ENCODE data around the gene SLC35A5. TPM values are rescaled to one million over a fixed set of nuclear protein-coding genes. Genes with fewer than 3 reads are reported as not detected.

Gene SLC35A5
- total and polyA plus RNA-seq, 3 donors from 2014 or later = 51.4 to 64.2 (median 54.9) TPM

DNA sequence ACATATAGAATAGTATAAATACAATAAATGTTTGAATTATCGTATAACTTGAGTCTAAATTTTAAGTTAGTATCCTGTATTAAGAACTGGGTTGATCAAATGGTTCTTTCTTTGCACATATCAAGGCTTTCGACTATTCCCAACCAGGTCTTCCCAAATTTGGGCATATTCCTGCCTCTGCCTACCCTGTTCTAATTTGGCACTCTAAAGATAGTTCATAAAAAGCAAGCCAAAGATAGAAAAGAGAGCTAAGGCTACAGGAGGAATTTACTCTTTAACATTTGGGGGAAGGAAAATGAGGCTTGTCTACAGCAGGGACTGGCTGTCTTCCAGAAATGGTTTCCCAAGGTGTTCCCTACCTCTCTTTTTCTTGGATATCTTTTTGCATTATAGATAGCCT, 36.1 kb downstream of the SLC35A5 start:
- DNase-seq = no peak
- TF ChIP-seq POLR2A (IDR thresholded peaks at IDR 0.05) = no peak
- TF ChIP-seq, protein P1, sequence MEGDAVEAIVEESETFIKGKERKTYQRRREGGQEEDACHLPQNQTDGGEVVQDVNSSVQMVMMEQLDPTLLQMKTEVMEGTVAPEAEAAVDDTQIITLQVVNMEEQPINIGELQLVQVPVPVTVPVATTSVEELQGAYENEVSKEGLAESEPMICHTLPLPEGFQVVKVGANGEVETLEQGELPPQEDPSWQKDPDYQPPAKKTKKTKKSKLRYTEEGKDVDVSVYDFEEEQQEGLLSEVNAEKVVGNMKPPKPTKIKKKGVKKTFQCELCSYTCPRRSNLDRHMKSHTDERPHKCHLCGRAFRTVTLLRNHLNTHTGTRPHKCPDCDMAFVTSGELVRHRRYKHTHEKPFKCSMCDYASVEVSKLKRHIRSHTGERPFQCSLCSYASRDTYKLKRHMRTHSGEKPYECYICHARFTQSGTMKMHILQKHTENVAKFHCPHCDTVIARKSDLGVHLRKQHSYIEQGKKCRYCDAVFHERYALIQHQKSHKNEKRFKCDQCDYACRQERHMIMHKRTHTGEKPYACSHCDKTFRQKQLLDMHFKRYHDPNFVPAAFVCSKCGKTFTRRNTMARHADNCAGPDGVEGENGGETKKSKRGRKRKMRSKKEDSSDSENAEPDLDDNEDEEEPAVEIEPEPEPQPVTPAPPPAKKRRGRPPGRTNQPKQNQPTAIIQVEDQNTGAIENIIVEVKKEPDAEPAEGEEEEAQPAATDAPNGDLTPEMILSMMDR (IDR thresholded peaks at IDR 0.05) = no peak
- Histone ChIP-seq H3K27ac (no peak overlapping the region), H3K27me3 (no peaks in the 10 kb centered on the region), H3K4me1 (peaks cover 4% of the 10 kb centered on the region), H3K36me3 (ENCODE audit: low read depth, missing control alignments) (no peaks in the 10 kb centered on the region), H3K4me3 (no peak overlapping the region), H3K9me3 (no peaks in the 10 kb centered on the region)
- WGBS, 2 donors = 92 to 96% methylated on average over 2 of the region's 2 CpGs
- intact Hi-C loops (cut with DNase I; ENCODE audit: low total_unique reads) = no loop called here

DNA sequence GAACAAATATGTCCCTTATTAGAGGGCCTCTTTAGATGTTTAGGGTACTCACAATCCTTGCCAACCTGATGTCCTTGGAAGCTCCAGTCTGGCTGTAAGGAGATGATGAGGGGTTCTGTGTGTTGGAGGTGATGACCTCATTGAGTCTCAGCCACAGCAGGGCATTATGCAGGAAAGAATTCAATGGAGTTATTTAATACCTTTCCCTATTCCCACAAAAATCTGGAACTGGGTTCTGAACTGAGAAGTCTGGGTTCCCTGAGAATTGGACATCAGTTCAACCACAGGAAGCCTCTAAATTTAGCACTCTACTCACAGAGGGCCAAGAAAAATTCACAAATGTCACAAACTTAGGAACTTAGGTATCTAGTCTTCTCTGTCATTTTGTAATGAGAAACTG, 36.9 kb downstream of the SLC35A5 start:
- no peak overlapping the region for H3K4me3 ChIP-seq

DNA sequence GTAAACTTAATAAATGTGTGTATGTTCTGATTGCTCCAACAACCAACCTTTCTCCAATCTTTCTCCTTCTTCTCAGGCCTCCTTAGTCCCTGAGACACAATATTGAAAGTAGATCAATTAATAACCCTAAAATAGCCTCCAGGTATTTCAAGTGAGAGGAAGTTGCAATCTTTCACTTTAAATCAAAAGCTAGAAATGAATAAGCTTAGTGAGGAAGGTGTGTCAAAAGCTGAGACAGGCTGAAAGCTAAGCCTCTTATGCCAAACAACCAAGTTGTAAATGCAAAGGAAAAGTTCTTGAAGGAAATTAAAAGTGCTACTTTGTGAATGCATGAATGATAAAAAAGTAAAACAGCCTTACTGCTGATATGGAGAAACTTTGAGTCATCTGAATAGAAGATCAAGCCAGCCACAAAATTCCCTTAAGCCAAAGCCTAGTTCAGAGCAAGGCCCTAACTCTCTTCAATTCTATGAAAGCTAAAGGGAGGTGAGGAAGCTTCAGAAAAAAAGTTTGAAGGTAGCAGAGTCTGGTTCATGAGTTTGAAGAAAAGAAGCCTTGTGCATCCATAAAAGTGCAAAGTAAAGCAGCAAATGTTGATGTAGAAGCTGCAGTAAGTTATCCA, 40.5 kb downstream of the SLC35A5 start:
- TF ChIP-seq, protein P1 (IDR thresholded peaks at IDR 0.05) = no peak
- no peak for TF ChIP-seq POLR2A (IDR thresholded peaks at IDR 0.05)
- H3K27me3 ChIP-seq = no peaks in the 10 kb centered on the region
- no peak overlapping the region for H3K27ac ChIP-seq
- H3K4me1 ChIP-seq = peaks cover 4% of the 10 kb centered on the region
- H3K9me3 ChIP-seq = no peaks in the 10 kb centered on the region
- no peak for DNase-seq
- no peaks in the 10 kb centered on the region for H3K36me3 ChIP-seq (ENCODE audit: low read depth, missing control alignments)
- no peak overlapping the region for H3K4me3 ChIP-seq
- intact Hi-C loops (cut with DNase I; ENCODE audit: low total_unique reads) = no loop called here

More for the DNA sequence above, 36.9 kb downstream of the SLC35A5 start:
- Histone ChIP-seq H3K4me1 (peaks cover 4% of the 10 kb centered on the region), H3K27me3 (no peaks in the 10 kb centered on the region), H3K9me3 (no peaks in the 10 kb centered on the region), H3K27ac (no peak overlapping the region), H3K36me3 (ENCODE audit: low read depth, missing control alignments) (no peaks in the 10 kb centered on the region)
- DNase-seq = no peak
- TF ChIP-seq, protein P1 (IDR thresholded peaks at IDR 0.05) = no peak
- no peak for TF ChIP-seq POLR2A (IDR thresholded peaks at IDR 0.05)
- intact Hi-C loops (cut with DNase I; ENCODE audit: low total_unique reads) = no loop called here

DNA sequence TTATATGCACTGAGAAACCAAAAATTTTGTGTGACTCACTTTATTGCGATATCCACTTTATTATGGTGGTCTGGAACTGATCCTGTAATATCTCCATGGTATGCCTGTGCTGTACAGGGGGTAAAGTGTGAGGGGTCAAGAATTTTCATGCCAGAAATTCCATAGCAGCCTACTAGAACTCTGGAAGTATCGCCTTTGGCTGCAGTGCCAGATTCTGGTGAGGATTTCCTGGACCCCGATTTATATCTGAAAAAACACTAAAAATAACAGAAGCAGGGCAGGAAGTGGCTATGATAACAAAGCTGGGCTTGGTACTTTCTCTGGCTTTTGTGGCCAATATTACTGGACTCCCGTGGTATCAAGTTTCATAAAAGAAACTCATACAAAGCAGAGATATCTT, 42.7 kb downstream of the SLC35A5 start:
- Histone ChIP-seq H3K9me3 (no peaks in the 10 kb centered on the region), H3K27me3 (no peaks in the 10 kb centered on the region), H3K27ac (no peak overlapping the region), H3K4me1 (peaks cover 4% of the 10 kb centered on the region), H3K36me3 (ENCODE audit: low read depth, missing control alignments) (no peaks in the 10 kb centered on the region), H3K4me3 (no peak overlapping the region)
- intact Hi-C loops (cut with DNase I; ENCODE audit: low total_unique reads) = no loop called here
- no peak for TF ChIP-seq POLR2A (IDR thresholded peaks at IDR 0.05)
- TF ChIP-seq, protein P1 (IDR thresholded peaks at IDR 0.05) = no peak
- WGBS, 2 donors = 35 to 38% methylated on average over 4 of the region's 4 CpGs
- no peak for DNase-seq

DNA sequence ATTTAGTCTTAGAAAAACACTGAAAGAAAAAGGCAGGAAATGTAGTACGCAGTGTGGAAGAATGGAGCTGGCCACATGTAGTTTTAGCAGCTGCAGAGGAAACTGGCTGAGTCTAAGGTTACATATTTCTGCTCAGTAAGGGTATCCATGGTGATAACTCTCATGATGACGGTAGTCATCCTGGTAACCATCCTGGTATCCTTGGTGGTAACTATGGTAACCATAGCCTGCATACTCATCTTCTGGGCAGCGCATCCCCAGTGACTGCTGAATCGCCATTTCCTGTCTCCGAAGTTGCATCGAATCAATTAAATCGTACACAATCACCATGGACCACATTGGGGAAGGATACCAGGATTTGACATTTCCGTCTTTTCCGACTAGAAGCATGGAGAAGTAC, 43.4 kb downstream of the SLC35A5 start:
- Histone ChIP-seq H3K9me3 (no peaks in the 10 kb centered on the region), H3K4me1 (peaks cover 4% of the 10 kb centered on the region), H3K4me3 (no peak overlapping the region), H3K27ac (no peak overlapping the region), H3K36me3 (ENCODE audit: low read depth, missing control alignments) (no peaks in the 10 kb centered on the region), H3K27me3 (no peaks in the 10 kb centered on the region)
- WGBS, 2 donors = 61 to 77% methylated on average over 9 of the region's 9 CpGs
- intact Hi-C loops (cut with DNase I; ENCODE audit: low total_unique reads) = no loop called here
- TF ChIP-seq POLR2A (IDR thresholded peaks at IDR 0.05) = no peak
- TF ChIP-seq, protein P1 (IDR thresholded peaks at IDR 0.05) = no peak
- no peak for DNase-seq

Measured in testis (tissue), 3 donors.